Posterior cingulate gyrus (tissue), 11 donors: ENCODE results near the gene TTC21A.

ENCODE experiments used
- DNase-seq, 10 donors: peaks; one replicate each; pipeline versions ENCODE4 v3.0.0 to v3.0.0-alpha.2; 2020 to 2021; ENCODE audit warnings: mixed read lengths in 3 of 10
- intact Hi-C: fragments of 100-400 bp; cut with DNase I; formaldehyde crosslinking; loops from one replicate; pipeline ENCODE4 v1.15.1; 2023

Gene TTC21A

GRCh38 chr3:39113291-39113690 is 5.8 kb downstream of the TTC21A start:
- intact Hi-C loops: no loop called here
- peak in 1 of 10 donors; percentile 64 for DNase-seq

- peak in 1 of 10 donors; percentile 18 for DNase-seq
- intact Hi-C loops: no loop called here
These were observed 7.0 kb downstream of the TTC21A start for GRCh38 chr3:39114456-39114855.

- intact Hi-C loops: no loop called here
- DNase-seq: peak in 1 of 10 donors; percentile 29
These were observed 8.4 kb downstream of the TTC21A start for GRCh38 chr3:39115870-39116269.

GRCh38 chr3:39118079-39118478 is 10.6 kb downstream of the TTC21A start:
- intact Hi-C loops: no loop called here
- DNase-seq: peak in 1 of 10 donors; percentile 2

- intact Hi-C loops: no loop called here
- DNase-seq: peak in 1 of 10 donors; percentile 62
These were observed 11.6 kb downstream of the TTC21A start for GRCh38 chr3:39118931-39119660.

GRCh38 chr3:39121621-39122020 is 14.1 kb downstream of the TTC21A start:
- intact Hi-C loops: no loop called here

GRCh38 chr3:39122813-39123212 is 15.3 kb downstream of the TTC21A start:
- no peak for DNase-seq
- intact Hi-C loops: no loop called here

More at GRCh38 chr3:39121621-39122020, 14.1 kb downstream of the TTC21A start:
- peak in 1 of 10 donors; percentile 8 for DNase-seq

GRCh38 chr3:39124876-39125840 is 17.7 kb downstream of the TTC21A start:
- peak in 1 of 10 donors; percentile 68 for DNase-seq
- intact Hi-C loops: no loop called here

GRCh38 chr3:39125841-39126500 is 18.5 kb downstream of the TTC21A start:
- intact Hi-C loops: loop anchor here (1.0 kb wide), 1 partner anchor 162 kb away; no protein-coding TSS in a partner anchor
- DNase-seq: peak in 1 of 10 donors; percentile 28

GRCh38 chr3:39126532-39127071 is 19.1 kb downstream of the TTC21A start:
- intact Hi-C loops: loop anchor here (1.0 kb wide), 1 partner anchor 162 kb away; no protein-coding TSS in a partner anchor
- peak in 4 of 10 donors; percentile 45 to 56 (median 54) for DNase-seq

- peak in 1 of 10 donors; percentile 32 for DNase-seq
- intact Hi-C loops: no loop called here
These were observed 19.9 kb downstream of the TTC21A start for GRCh38 chr3:39127269-39127907.

GRCh38 chr3:39127908-39128304 is 20.4 kb downstream of the TTC21A start:
- DNase-seq: no peak

GRCh38 chr3:39128951-39129350 is 21.5 kb downstream of the TTC21A start:
- peak in 1 of 10 donors; percentile 57 for DNase-seq
- intact Hi-C loops: no loop called here

More at GRCh38 chr3:39127908-39128304, 20.4 kb downstream of the TTC21A start:
- intact Hi-C loops: no loop called here

GRCh38 chr3:39130026-39130425 is 22.5 kb downstream of the TTC21A start:
- intact Hi-C loops: no loop called here
- DNase-seq: peak in 1 of 10 donors; percentile 48

- DNase-seq: no peak
- intact Hi-C loops: no loop called here
These were observed 23.3 kb downstream of the TTC21A start for GRCh38 chr3:39130693-39131265.

GRCh38 chr3:39132096-39133092 is 24.9 kb downstream of the TTC21A start:
- intact Hi-C loops: no loop called here
- DNase-seq: peak in 1 of 10 donors; percentile 29

GRCh38 chr3:39133093-39133490 is 25.6 kb downstream of the TTC21A start:
- intact Hi-C loops: no loop called here
- DNase-seq: peak in 1 of 10 donors; percentile 28

- DNase-seq: peak in 1 of 10 donors; percentile 29
- intact Hi-C loops: no loop called here
These were observed 26.3 kb downstream of the TTC21A start for GRCh38 chr3:39133822-39134221.
